Suppressor macrophage (primary cell): ENCODE results near the gene FAM171A1.

ENCODE experiments used
- DNase-seq, 4 experiments: peaks; one replicate each; pipeline ENCODE4 v3.0.0-alpha.2; 2020 to 2022

The FAM171A1 gene

GRCh38 chr10:15373199-15373598, 2.1 kb upstream of the FAM171A1 start:
- no peak for DNase-seq

GRCh38 chr10:15370212-15370855, 755 bp downstream of the FAM171A1 start:
- DNase-seq = peak in 2 of 4 experiments; percentile 6

- DNase-seq = no peak
Measured at GRCh38 chr10:15369256-15370211, 1.6 kb downstream of the FAM171A1 start.

GRCh38 chr10:15368101-15368855, 2.8 kb downstream of the FAM171A1 start:
- no peak for DNase-seq

GRCh38 chr10:15367296-15368085, 3.6 kb downstream of the FAM171A1 start:
- DNase-seq = no peak

- DNase-seq = no peak
Measured at GRCh38 chr10:15365692-15366091, 5.4 kb downstream of the FAM171A1 start.

GRCh38 chr10:15364001-15364400, 7.1 kb downstream of the FAM171A1 start:
- no peak for DNase-seq

- DNase-seq = no peak
Measured at GRCh38 chr10:15363031-15363430, 8.1 kb downstream of the FAM171A1 start.

- DNase-seq = peak in 2 of 4 experiments; percentile 10 to 12
Measured at GRCh38 chr10:15361131-15361530, 10.0 kb downstream of the FAM171A1 start.

- DNase-seq = no peak
Measured at GRCh38 chr10:15360566-15360965, 10.5 kb downstream of the FAM171A1 start.

- no peak for DNase-seq
Measured at GRCh38 chr10:15353471-15354017, 17.5 kb downstream of the FAM171A1 start.

- no peak for DNase-seq
Measured at GRCh38 chr10:15352836-15353235, 18.3 kb downstream of the FAM171A1 start.

GRCh38 chr10:15352201-15352600, 18.9 kb downstream of the FAM171A1 start:
- no peak for DNase-seq

GRCh38 chr10:15351099-15351820, 19.8 kb downstream of the FAM171A1 start:
- no peak for DNase-seq

- DNase-seq = no peak
Measured at GRCh38 chr10:15349112-15349511, 22.0 kb downstream of the FAM171A1 start.

- no peak for DNase-seq
Measured at GRCh38 chr10:15348579-15348978, 22.5 kb downstream of the FAM171A1 start.

GRCh38 chr10:15347150-15347549, 23.9 kb downstream of the FAM171A1 start:
- DNase-seq = no peak

- no peak for DNase-seq
Measured at GRCh38 chr10:15346440-15347141, 24.5 kb downstream of the FAM171A1 start.

GRCh38 chr10:15345450-15345849, 25.6 kb downstream of the FAM171A1 start:
- DNase-seq = no peak

- peak; percentile 5 to 66 (median 42) for DNase-seq
Measured at GRCh38 chr10:15344876-15345285, 26.2 kb downstream of the FAM171A1 start.
